ENCODE measurements around the gene TENM4.

TENM4 gene

DNA sequence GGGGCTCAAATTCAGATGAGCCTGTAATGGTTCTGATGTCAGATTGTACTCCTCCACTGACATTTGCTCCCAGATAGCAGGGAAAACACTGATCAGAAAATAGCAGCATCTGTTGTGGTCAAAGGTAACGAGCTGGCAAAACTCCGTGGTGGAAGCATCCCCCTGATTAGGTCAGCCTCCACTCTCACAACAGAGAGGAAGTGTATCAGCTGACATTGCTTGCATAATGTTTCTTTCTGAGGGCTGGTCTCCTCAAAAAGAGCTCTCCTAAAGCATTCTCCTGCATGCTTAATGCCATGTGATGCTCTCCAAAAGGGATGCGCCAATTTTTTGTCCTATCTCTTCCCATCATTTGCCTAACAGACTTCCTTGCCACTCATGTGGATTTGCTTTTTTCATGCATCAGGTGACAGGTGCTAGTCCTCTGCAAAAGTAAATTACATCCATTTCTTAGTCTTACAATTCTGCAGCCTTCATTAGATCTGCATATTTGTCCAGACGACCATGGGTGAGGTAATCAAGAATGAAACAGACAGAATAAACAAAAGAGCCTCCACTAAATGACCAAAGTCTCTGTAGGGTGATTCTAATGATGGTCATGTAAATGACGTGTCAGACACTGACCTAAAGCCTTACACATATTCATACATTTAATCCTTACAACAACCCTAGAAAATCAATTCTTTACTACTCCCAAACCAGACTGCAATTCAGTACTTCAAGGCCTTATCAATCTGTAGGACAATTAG is 6.4 kb upstream of the TENM4 start:
- TF ChIP-seq, protein P1, sequence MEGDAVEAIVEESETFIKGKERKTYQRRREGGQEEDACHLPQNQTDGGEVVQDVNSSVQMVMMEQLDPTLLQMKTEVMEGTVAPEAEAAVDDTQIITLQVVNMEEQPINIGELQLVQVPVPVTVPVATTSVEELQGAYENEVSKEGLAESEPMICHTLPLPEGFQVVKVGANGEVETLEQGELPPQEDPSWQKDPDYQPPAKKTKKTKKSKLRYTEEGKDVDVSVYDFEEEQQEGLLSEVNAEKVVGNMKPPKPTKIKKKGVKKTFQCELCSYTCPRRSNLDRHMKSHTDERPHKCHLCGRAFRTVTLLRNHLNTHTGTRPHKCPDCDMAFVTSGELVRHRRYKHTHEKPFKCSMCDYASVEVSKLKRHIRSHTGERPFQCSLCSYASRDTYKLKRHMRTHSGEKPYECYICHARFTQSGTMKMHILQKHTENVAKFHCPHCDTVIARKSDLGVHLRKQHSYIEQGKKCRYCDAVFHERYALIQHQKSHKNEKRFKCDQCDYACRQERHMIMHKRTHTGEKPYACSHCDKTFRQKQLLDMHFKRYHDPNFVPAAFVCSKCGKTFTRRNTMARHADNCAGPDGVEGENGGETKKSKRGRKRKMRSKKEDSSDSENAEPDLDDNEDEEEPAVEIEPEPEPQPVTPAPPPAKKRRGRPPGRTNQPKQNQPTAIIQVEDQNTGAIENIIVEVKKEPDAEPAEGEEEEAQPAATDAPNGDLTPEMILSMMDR (IDR thresholded peaks at IDR 0.05; ENCODE audit: extremely low read depth, missing control alignments) = no peak
- DNase-seq (ENCODE audit: low spot score) = no peak

DNA sequence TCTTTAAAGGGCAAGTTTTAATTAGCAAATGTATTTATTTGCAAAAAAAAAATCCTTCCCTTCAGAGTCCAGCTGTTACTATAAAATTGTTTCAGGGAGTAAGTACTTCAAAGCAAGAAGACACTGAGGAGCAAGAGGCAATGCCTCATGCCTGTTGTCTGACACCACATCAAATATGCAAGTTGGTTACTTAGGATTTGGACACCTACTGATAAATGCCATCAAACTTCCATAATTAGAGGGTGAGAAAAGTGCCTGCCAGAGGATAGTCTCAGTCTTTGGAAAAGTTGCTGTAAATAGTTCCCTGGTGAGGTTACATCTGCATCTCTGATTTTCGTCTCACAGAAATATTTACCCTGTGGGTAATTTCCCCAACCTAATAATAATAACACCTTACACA is 4.1 kb upstream of the TENM4 start:
- TF ChIP-seq, protein P1 (IDR thresholded peaks at IDR 0.05; ENCODE audit: extremely low read depth, missing control alignments) = no peak
- DNase-seq (ENCODE audit: low spot score) = no peak

DNA sequence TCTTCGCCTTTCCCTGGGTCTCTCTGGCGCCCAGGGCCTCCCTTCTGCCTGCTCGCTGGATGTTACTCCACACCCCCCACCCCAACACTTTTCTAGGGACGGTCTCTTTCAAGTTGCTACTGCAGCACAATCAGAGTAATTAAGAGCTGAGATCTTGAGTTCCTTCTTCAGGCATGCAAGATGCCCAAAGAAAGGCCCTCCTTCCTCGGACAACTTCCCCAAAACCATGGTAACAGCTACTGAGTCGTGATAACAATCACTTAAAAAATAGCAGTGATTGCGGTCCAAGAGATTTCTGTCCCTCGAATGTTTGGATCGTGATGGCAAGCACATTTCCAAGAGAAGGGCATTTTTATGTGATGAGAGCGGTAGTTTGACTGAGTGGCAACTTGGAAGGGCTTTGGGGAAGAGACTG is 638 bp upstream of the TENM4 start:
- TF ChIP-seq, protein P1 (IDR thresholded peaks at IDR 0.05; ENCODE audit: extremely low read depth, missing control alignments) = no peak
- no peak for DNase-seq (ENCODE audit: low spot score)

DNA sequence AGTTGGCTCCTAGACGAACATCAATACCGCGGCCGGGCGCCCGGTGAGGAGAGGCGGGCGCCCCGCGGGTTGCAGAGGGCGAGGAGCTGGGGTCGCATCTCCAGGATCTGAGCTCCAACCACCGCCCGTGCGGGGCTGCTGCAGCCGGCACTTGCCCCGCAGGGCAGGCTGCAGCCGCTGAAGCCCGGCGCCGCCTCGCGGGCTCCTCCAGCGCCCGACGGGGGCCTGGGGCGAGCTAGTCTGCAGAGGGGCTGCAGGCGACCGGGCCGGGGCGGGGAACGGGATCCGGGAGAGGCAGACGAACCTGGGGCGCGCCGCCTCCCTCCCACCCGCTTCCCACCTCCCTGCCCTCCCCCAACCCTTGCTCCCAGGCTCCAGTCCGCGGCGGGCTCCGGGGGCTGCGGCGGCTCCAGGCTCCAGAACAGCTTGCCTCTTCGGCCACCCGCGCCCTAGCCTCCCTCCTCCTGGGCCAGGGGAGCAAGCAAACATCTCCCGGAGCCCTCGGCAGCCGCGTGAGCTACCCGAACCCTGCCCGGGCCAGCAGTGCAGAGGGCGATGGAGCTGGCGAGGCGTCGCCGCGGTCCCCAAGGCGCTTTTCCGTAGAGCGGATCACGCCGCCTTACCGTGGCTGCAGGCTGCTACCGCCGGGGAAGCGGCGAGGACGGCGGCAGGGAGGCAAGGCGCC is 802 bp downstream of the TENM4 start:
- TF ChIP-seq, protein P1 (IDR thresholded peaks at IDR 0.05; ENCODE audit: extremely low read depth, missing control alignments) = no peak

DNA sequence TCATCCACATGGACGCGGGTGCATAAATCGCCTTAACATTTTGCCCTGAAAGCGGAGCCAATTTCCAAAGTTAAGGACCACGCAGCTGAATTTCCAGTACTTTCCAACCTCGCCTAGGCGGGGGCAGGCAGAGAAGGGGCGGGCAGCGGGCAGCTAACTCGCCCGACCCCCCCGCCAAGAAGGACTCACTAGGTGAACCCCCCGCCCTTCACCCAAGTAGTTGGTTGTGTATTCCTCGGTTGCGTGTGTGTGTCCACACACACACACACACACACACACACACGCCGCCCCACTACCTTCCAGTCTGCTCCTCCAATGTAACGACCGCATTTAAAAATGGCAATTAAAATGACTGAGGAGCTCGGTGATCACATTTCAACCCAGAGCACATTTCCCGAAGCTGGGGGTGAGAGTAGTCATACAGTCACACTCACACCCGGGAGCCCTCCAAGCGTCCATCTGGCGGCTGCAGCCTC is 1.4 kb downstream of the TENM4 start:
- DNase-seq (ENCODE audit: low spot score) = peak; percentile 38
- TF ChIP-seq, protein P1 (IDR thresholded peaks at IDR 0.05; ENCODE audit: extremely low read depth, missing control alignments) = no peak

More for the DNA sequence above, 802 bp downstream of the TENM4 start:
- no peak for DNase-seq (ENCODE audit: low spot score)

DNA sequence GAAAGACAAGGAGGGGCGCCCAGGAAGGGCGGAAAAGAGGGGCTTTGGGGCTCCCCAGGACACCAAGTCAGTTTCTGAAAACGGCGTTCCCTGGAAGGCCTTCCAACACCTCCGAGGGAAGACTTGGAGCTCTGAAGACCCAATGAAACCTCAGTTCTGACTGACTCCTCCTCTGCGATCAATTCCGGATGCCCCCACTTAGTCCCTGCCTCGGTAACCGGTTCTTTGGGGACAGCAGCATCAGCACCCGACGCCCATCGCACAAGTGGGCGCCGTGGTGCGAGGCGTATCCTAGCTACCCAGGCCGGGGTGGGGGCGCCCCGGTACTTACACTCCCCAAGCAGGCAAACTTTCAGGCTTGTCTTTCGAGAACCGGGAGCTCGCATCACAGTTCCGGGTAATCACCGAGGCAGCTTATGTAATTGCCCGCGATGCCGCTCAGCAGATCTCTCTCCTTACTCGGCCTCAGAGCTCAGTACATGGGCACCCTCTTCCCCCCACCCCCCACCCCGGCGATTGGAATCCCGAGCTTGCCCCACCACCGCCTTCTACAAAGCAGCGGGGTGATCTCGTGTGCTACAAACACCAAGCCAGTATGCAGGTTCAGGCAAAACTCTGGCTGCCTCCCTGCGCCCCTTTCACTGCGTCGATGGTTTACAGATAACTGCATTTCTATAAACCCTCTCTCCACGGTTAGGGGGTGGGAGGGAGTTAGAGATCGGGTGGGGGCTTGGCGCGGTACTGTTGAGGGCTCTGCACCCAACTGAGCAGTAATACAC is 2.0 kb downstream of the TENM4 start:
- peak; percentile 58 for DNase-seq (ENCODE audit: low spot score)
- TF ChIP-seq, protein P1 (IDR thresholded peaks at IDR 0.05; ENCODE audit: extremely low read depth, missing control alignments) = no peak

Measured in GM20000 (cell line).